SK-N-SH (cell line): ENCODE measurements around the gene R3HDM4.

Experiments
- CTCF ChIP-seq: fragments of 200-600 bp; sonication (generic); IDR thresholded peaks from 2 replicates; pipeline ENCODE4 v1.6.1; 2017; ENCODE audit warnings: antibody characterized with exemption, mild to moderate bottlenecking, moderate library complexity
- ELF1 ChIP-seq: IDR thresholded peaks from 2 replicates; pipeline ENCODE4 v1.4.0; 2012
- GABPA ChIP-seq: IDR thresholded peaks from 2 replicates; pipeline ENCODE4 v1.4.0; 2012; ENCODE audit warnings: low read depth, mild to moderate bottlenecking
- MAX ChIP-seq: IDR thresholded peaks from 2 replicates; pipeline ENCODE4 v1.4.0; 2012; ENCODE audit warnings: low read depth
- MXI1 ChIP-seq: IDR thresholded peaks from 2 replicates; pipeline ENCODE4 v1.6.1; 2012; ENCODE audit warnings: mild to moderate bottlenecking, low read depth, low read length, improper control_type of control experiment
- REST ChIP-seq: IDR thresholded peaks from 2 replicates; pipeline ENCODE4 v1.6.1; 2012; ENCODE audit warnings: mild to moderate bottlenecking, low read depth, low read length, moderate library complexity
- RFX5 ChIP-seq: IDR thresholded peaks from 2 replicates; pipeline ENCODE4 v1.6.1; 2012; ENCODE audit warnings: mild to moderate bottlenecking, improper control_type of control experiment, low read length
- TEAD4 ChIP-seq: IDR thresholded peaks from 2 replicates; pipeline ENCODE4 v1.4.0; 2012; ENCODE audit warnings: mild to moderate bottlenecking, borderline replicate concordance; ENCODE audit not compliant: insufficient read depth
- ZBTB33 ChIP-seq: IDR thresholded peaks from 2 replicates; pipeline ENCODE4 v1.4.0; 2012; ENCODE audit warnings: low read depth, borderline replicate concordance

GRCh38 chr19:888581-889385 lies 24.2 kb downstream of the R3HDM4 start:
- no peak for TF ChIP-seq ELF1
- TF ChIP-seq TEAD4, result no peak
- TF ChIP-seq CTCF, result no peak
- TF ChIP-seq GABPA, result no peak
- TF ChIP-seq MXI1, result no peak
- no peak for TF ChIP-seq REST
- no peak for TF ChIP-seq ZBTB33
- TF ChIP-seq MAX, result no peak
- TF ChIP-seq RFX5, result no peak
